Caco-2 (cell line): Measurements from ENCODE around the gene SQSTM1. TPM values are rescaled to one million over a fixed set of nuclear protein-coding genes. Genes with fewer than 3 reads are reported as not detected.

ENCODE experiments used
- BruUV-seq: library from RNA; stranded (reverse); fragments of 400-500 nt; replicated peaks from 2 replicates; lab custom pipeline; 2021; lab: Mats Ljungman, UMichigan
- CTCF ChIA-PET: fragments of 300-600 bp; sonication (Branson Sonifier 250); formaldehyde crosslinking; loops from one replicate; lab custom pipeline; 2022; ENCODE audit warnings: antibody characterized with exemption; lab: Charles Lee
- POLR2A ChIA-PET: fragments of 300-600 bp; sonication (Branson Sonifier 250); formaldehyde crosslinking; loops from one replicate; lab custom pipeline; 2022; ENCODE audit warnings: antibody characterized with exemption; lab: Charles Lee
- DNase-seq, 2 experiments: peaks; one replicate each; pipeline versions ENCODE4 v3.0.0 to v3.0.0-alpha.2; 2020 to 2022
- H3K27me3 ChIP-seq: replicated peaks from 2 replicates; pipeline ENCODE4 v1.6.0; 2011; ENCODE audit warnings: low read length; ENCODE audit not compliant: control insufficient read depth, insufficient read depth
- H3K36me3 ChIP-seq: 2 replicates; pipeline ENCODE4 v1.5.1; 2011; ENCODE audit warnings: low read length; ENCODE audit not compliant: control insufficient read depth, insufficient read depth
- H3K4me1 ChIP-seq: fragments of 250-450 bp; sonication (Bioruptor Pico); 2 replicates; pipeline ENCODE4 v1.5.1; 2020; ENCODE audit warnings: mild to moderate bottlenecking
- H3K4me3 ChIP-seq: 2 replicates; pipeline ENCODE4 v1.5.1; 2011; ENCODE audit warnings: low read depth, mild to moderate bottlenecking, control low read depth, low read length
- H3K9me3 ChIP-seq: fragments of 250-450 bp; sonication (Bioruptor Pico); 2 replicates; pipeline ENCODE4 v1.5.1; 2020; ENCODE audit warnings: mild to moderate bottlenecking, moderate library complexity
- H3K27ac Mint-ChIP-seq: one replicate; pipeline ENCODE4 v1.8.0; 2022; ENCODE audit warnings: mixed read lengths; ENCODE audit not compliant: unreplicated experiment
- H3K27me3 Mint-ChIP-seq: one replicate; pipeline ENCODE4 v1.8.0; 2022; ENCODE audit warnings: mixed read lengths; ENCODE audit not compliant: insufficient read depth, unreplicated experiment
- H3K36me3 Mint-ChIP-seq: one replicate; pipeline ENCODE4 v1.8.0; 2022; ENCODE audit warnings: mild to moderate bottlenecking, mixed read lengths; ENCODE audit not compliant: insufficient read depth, unreplicated experiment
- H3K4me1 Mint-ChIP-seq: one replicate; pipeline ENCODE4 v1.8.0; 2022; ENCODE audit warnings: low read depth, mixed read lengths; ENCODE audit not compliant: unreplicated experiment
- H3K4me3 Mint-ChIP-seq: one replicate; pipeline ENCODE4 v1.8.0; 2022; ENCODE audit warnings: mild to moderate bottlenecking, moderate library complexity, mixed read lengths; ENCODE audit not compliant: unreplicated experiment
- H3K9me3 Mint-ChIP-seq: one replicate; pipeline ENCODE4 v1.8.0; 2022; ENCODE audit warnings: mixed read lengths; ENCODE audit not compliant: unreplicated experiment
- intact Hi-C: fragments of 100-400 bp; cut with micrococcal nuclease; formaldehyde crosslinking; loops from one replicate; pipeline ENCODE4 v1.10.0; 2022; ENCODE audit not compliant: unreplicated experiment
- total RNA-seq: library from RNA; stranded (reverse); gene quantifications from 2 replicates; pipeline ENCODE4 v1.2.3, GENCODE V29; 2022
- TF ChIP-seq, protein P1 (sequence below), 2 experiments: fragments of 200-600 bp in 1 of 2; IDR thresholded peaks; 1 replicate in 1 of 2; 2 replicates in 1 of 2; pipeline versions ENCODE4 v1.5.1 to v1.8.0; 2011 to 2022; ENCODE audit warnings: antibody characterized with exemption in 1 of 2, control low read depth in 1 of 2, inconsistent platforms in 1 of 2, low read depth in 1 of 2, low read length in 1 of 2, mild to moderate bottlenecking in 1 of 2, moderate library complexity in 1 of 2; ENCODE audit not compliant: insufficient read depth in 1 of 2, severe bottlenecking in 1 of 2, unreplicated experiment in 1 of 2

SQSTM1 gene
- total RNA-seq, 1 experiment from 2014 or later: 259 TPM

- Mint-ChIP-seq H3K27ac (no peak overlapping the region), H3K4me1 (no peaks in the 10 kb centered on the region), H3K27me3 (no peaks in the 10 kb centered on the region), H3K36me3 (peaks cover 44% of the 10 kb centered on the region), H3K4me3 (no peak overlapping the region), H3K9me3 (no peaks in the 10 kb centered on the region)
- Histone ChIP-seq H3K4me3 (no peak overlapping the region), H3K4me1 (no peaks in the 10 kb centered on the region), H3K27me3 (no peaks in the 10 kb centered on the region), H3K9me3 (no peaks in the 10 kb centered on the region), H3K36me3 (peaks cover 2% of the 10 kb centered on the region)
- TF ChIP-seq, protein P1, sequence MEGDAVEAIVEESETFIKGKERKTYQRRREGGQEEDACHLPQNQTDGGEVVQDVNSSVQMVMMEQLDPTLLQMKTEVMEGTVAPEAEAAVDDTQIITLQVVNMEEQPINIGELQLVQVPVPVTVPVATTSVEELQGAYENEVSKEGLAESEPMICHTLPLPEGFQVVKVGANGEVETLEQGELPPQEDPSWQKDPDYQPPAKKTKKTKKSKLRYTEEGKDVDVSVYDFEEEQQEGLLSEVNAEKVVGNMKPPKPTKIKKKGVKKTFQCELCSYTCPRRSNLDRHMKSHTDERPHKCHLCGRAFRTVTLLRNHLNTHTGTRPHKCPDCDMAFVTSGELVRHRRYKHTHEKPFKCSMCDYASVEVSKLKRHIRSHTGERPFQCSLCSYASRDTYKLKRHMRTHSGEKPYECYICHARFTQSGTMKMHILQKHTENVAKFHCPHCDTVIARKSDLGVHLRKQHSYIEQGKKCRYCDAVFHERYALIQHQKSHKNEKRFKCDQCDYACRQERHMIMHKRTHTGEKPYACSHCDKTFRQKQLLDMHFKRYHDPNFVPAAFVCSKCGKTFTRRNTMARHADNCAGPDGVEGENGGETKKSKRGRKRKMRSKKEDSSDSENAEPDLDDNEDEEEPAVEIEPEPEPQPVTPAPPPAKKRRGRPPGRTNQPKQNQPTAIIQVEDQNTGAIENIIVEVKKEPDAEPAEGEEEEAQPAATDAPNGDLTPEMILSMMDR (IDR thresholded peaks at IDR 0.05; ENCODE audit: insufficient read depth in 1 of 2, low read depth in 1 of 2, low read length in 1 of 2, severe bottlenecking in 1 of 2, unreplicated experiment in 1 of 2): no peak
- ChIA-PET POLR2A (no interaction called here), CTCF (no interaction called here)
- DNase-seq: no peak
- intact Hi-C loops: no loop called here
- no TSS peak for BruUV-seq
Observed at GRCh38 chr5:179872828-179873575, 52.3 kb downstream of the SQSTM1 start.

DNA sequence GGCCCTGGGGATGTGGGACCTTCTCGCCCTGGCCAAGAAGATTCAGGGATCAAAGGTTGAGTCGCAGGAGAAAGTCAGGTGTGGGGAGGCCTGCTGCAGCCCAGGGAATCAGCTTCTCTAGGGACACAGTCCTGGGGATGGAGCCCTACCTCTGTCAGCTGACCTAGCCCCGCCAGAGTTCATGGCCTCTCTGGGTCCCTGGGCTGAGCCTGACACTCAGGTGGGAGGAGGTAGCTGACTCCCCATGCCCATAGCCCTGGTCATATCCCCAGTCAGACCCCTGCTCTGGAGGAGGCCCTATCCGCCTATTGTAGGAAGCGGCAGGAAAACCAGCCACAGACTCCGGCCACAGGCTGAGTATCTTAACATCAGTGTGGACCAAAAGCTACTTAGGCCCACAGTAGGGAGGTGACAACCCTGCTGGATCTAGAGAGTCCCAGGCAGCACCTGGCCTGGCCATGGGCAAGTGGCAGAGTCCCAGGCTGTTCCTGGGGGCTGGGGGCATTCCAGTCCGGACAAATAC, 52.9 kb downstream of the SQSTM1 start:
- peaks cover 38% of the 10 kb centered on the region for H3K36me3 Mint-ChIP-seq
- intact Hi-C loops: no loop called here
- no peak overlapping the region for H3K4me3 Mint-ChIP-seq

DNA sequence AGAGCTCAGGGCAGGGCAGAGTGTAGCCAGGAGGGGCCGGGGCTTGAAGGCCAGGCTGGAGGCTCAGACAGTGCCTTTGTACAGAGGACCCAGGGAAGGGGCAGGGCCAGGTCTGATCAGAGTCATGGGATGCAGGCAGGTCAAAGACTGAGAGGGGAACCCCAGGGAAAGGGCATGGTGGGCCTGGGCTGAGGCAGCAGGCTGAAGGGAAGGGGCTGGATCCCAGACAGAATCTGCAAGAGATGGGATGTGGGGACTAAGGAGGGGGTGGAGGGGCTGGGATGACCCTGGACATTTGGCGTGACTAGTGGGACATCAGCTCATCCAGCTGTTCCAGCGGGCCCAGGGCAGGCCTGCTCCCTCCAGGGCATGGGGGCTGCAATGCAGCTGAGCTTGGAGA, 53.4 kb downstream of the SQSTM1 start:
- POLR2A ChIA-PET: no interaction called here
- no peak for DNase-seq
- H3K27me3 Mint-ChIP-seq: no peaks in the 10 kb centered on the region
- H3K4me3 Mint-ChIP-seq: no peak overlapping the region
- CTCF ChIA-PET: interaction anchor here (0.7 kb wide), 1 partner anchor 10 kb away, joined by 4 read pairs; no protein-coding TSS in a partner anchor
- TF ChIP-seq, protein P1 (IDR thresholded peaks at IDR 0.05; ENCODE audit: insufficient read depth in 1 of 2, low read depth in 1 of 2, low read length in 1 of 2, severe bottlenecking in 1 of 2, unreplicated experiment in 1 of 2): no peak
- Histone ChIP-seq H3K9me3 (no peaks in the 10 kb centered on the region), H3K36me3 (peaks cover 2% of the 10 kb centered on the region), H3K27me3 (no peaks in the 10 kb centered on the region), H3K4me1 (no peaks in the 10 kb centered on the region), H3K4me3 (no peak overlapping the region)
- H3K36me3 Mint-ChIP-seq: peaks cover 37% of the 10 kb centered on the region
- intact Hi-C loops: no loop called here
- no TSS peak for BruUV-seq
- H3K27ac Mint-ChIP-seq: no peak overlapping the region
- H3K9me3 Mint-ChIP-seq: no peaks in the 10 kb centered on the region
- H3K4me1 Mint-ChIP-seq: no peaks in the 10 kb centered on the region

More for the DNA sequence above, 52.9 kb downstream of the SQSTM1 start:
- H3K36me3 ChIP-seq: peaks cover 2% of the 10 kb centered on the region
- no peaks in the 10 kb centered on the region for H3K9me3 ChIP-seq
- no peak for DNase-seq
- POLR2A ChIA-PET: no interaction called here
- no peaks in the 10 kb centered on the region for H3K9me3 Mint-ChIP-seq
- H3K4me3 ChIP-seq: no peak overlapping the region
- BruUV-seq: no TSS peak
- no peaks in the 10 kb centered on the region for H3K4me1 ChIP-seq
- no peaks in the 10 kb centered on the region for H3K27me3 ChIP-seq
- CTCF ChIA-PET: interaction anchor here (0.7 kb wide), 1 partner anchor 9 kb away, joined by 4 read pairs; no protein-coding TSS in a partner anchor
- H3K27ac Mint-ChIP-seq: no peak overlapping the region
- TF ChIP-seq, protein P1 (IDR thresholded peaks at IDR 0.05; ENCODE audit: insufficient read depth in 1 of 2, low read depth in 1 of 2, low read length in 1 of 2, severe bottlenecking in 1 of 2, unreplicated experiment in 1 of 2): no peak
- H3K27me3 Mint-ChIP-seq: no peaks in the 10 kb centered on the region
- no peaks in the 10 kb centered on the region for H3K4me1 Mint-ChIP-seq
